GM18511 (cell line): Measurements from ENCODE around the gene CDYL2.
"Not testable (repeated sequence)": the region's sequence is repeated elsewhere in the genome, so short reads cannot be mapped to it uniquely, and the experiment has no call there.

Source experiments
- ATAC-seq: cut with Tn5 transposase; IDR thresholded peaks from one replicate; pipeline ENCODE4 v1.9.1; 2021; ENCODE audit warnings: mild to moderate bottlenecking, moderate library complexity; ENCODE audit not compliant: unreplicated experiment

CDYL2 gene

GRCh38 chr16:80752541-80752940 is 51.9 kb downstream of the CDYL2 start:
- ATAC-seq: no peak

GRCh38 chr16:80751167-80751566 is 53.2 kb downstream of the CDYL2 start:
- no peak for ATAC-seq

- no peak for ATAC-seq
Measured at GRCh38 chr16:80746231-80746630, 58.2 kb downstream of the CDYL2 start.

DNA sequence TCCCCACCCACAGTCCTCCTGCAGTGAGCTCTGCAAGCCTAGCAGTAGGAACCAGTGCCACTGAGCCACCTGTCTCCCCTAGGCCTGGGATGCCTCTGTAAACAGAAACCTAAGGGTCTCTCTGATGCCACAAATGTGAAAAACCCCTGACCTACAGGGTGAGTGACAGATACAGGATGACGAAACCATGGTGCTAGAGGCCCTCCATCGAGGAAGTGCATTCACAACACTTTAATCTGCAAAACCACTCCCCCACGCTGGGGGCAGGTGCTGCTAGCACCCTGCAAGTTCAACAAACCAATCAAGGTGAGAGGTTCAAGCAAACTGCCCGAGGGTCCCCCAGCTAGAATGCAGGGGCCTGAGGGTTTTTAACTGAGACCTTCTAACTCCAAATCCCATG is 59.5 kb downstream of the CDYL2 start:
- no peak for ATAC-seq

GRCh38 chr16:80743772-80744171 is 60.6 kb downstream of the CDYL2 start:
- ATAC-seq: no peak

DNA sequence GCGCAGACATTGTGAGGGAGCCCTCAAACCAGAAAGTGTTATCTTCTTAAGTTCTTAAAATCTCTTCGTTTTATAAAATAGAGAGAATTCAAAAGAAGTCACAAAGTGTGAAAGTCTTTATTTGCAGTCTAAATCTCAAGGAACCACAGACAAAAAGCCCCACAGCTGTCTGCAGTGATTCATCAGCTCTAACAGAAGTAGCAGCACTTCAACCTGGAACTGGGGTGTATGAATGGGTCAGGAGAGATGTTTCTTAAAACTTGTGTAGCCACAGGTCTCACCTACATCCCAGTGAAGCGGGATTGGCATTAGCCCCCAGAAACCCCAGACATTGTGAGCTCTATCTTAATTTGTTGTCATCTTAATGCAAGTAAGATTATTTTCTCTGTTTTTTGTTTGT is 61.1 kb downstream of the CDYL2 start:
- ATAC-seq: no peak

GRCh38 chr16:80742331-80742730 is 62.1 kb downstream of the CDYL2 start:
- no peak for ATAC-seq

GRCh38 chr16:80741724-80742123 is 62.7 kb downstream of the CDYL2 start:
- ATAC-seq: no peak

GRCh38 chr16:80739523-80739922 is 64.9 kb downstream of the CDYL2 start:
- ATAC-seq: no peak

GRCh38 chr16:80738521-80738920 is 65.9 kb downstream of the CDYL2 start:
- ATAC-seq: no peak

- no peak for ATAC-seq
Measured at GRCh38 chr16:80735846-80736245, 68.6 kb downstream of the CDYL2 start.

- ATAC-seq: no peak
Measured at GRCh38 chr16:80733407-80733806, 71.0 kb downstream of the CDYL2 start.

GRCh38 chr16:80731915-80732314 is 72.5 kb downstream of the CDYL2 start:
- ATAC-seq: no peak

DNA sequence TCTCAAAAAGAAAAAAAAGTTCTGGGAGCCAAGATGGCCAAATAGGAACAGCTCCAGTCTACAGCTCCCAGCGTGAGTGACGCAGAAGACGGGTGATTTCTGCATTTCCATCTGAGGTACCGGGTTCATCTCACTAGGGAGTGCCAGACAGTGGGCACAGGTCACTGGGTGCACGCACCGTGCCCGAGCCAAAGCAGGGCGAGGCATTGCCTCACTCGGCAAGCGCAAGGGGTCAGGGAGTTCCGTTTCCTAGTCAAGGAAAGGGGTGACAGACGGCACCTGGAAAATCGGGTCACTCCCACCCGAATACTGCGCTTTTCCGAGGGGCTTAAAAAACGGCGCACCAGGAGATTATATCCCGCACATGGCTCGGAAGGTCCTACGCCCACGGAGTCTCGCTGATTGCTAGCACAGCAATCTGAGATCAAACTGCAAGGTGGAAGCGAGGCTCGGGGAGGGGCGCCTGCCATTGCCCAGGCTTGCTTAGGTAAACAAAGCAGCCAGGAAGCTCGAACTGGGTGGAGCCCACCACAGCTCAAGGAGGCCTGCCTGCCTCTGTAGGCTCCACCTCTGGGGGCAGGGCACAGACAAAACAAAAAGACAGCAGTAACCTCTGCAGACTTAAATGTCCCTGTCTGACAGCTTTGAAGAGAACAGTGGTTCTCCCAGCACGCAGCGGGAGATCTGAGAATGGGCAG is 77.2 kb downstream of the CDYL2 start:
- not testable (repeated sequence) for ATAC-seq

GRCh38 chr16:80725566-80726162 is 78.7 kb downstream of the CDYL2 start:
- no peak for ATAC-seq

DNA sequence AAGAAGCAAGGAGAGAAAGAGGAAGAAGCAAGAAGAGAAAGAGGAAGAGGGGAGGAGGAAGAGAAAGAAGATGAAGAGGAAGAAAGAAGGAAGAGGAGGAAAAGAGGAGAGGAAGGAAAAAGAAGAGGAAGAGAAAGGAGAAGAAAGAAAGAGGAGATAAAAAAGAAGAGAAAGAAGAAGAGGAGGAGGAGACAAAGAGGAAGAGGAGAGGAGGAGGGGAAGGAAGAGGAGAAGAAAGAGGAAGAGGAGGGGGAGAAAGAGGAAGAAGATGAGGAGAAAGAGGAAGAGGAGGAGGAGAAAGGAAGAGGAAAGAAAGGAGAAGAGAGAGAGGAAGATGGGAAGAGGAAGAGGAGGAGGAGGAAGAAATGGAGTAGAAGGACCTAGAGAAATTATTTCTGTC is 80.4 kb downstream of the CDYL2 start:
- no peak for ATAC-seq

- ATAC-seq: no peak
Measured at GRCh38 chr16:80723091-80723490, 81.3 kb downstream of the CDYL2 start.

DNA sequence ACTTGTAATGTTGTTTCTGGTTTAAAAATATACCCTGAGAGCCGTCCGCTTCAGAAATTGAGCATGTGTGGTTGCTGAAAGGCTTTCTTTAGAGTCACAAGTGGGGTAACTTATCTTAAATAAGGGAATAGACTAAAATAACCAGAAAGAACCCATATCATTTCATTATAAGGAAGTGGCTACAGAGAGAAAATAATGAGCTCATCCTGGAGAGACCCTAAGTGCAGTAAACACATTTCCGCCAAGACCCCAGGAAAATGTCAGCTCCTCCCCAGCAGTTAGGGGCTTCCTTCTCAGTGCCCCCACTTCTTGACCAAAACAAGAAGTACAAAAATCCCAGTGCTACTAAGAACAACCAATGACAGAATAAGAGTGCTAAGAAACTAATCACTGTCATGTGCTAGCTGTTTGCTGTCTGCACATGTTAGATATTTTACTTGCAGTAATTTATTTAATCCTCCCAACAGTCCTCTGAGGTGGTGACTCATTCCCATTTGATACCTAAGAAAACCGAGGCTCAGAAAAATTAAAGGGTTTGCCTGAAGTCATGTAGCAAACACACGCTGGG is 83.5 kb downstream of the CDYL2 start:
- peak; percentile 59 for ATAC-seq

- ATAC-seq: no peak
Measured at GRCh38 chr16:80719573-80719972, 84.8 kb downstream of the CDYL2 start.

GRCh38 chr16:80718480-80719220 is 85.7 kb downstream of the CDYL2 start:
- no peak for ATAC-seq

DNA sequence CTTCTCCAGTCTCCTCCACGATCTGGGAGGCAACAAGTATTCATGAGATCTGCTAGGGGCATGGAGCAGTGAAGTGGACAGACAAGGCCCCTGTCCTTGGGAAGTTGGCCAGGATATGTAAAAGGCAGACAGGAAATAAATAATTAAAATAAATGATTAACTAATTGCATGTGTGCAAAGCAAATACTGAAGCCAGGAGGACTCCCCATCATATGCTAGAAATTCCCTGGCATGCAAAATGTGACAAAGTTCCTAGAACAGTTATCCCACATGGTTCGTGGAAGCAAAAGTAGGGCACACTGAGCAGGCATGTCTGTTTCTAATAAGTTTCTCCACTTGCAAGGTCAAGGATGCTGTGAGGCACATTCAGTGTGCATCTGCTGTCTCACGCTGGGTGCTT is 86.8 kb downstream of the CDYL2 start:
- no peak for ATAC-seq
